GM18868 (cell line): ENCODE measurements around the gene ZFC3H1.
"Not testable (repeated sequence)": the region's sequence is repeated elsewhere in the genome, so short reads cannot be mapped to it uniquely, and the experiment has no call there.

Source experiments
- ATAC-seq: cut with Tn5 transposase; IDR thresholded peaks from one replicate; pipeline ENCODE4 v1.9.1; 2021; ENCODE audit warnings: mild to moderate bottlenecking, moderate library complexity; ENCODE audit not compliant: unreplicated experiment

Gene ZFC3H1

GRCh38 chr12:71582925-71583324 is 80.7 kb downstream of the ZFC3H1 start:
- no peak for ATAC-seq

- no peak for ATAC-seq
Measured at GRCh38 chr12:71581206-71581605, 82.4 kb downstream of the ZFC3H1 start.

- no peak for ATAC-seq
Measured at GRCh38 chr12:71578694-71579258, 84.9 kb downstream of the ZFC3H1 start.

- no peak for ATAC-seq
Measured at GRCh38 chr12:71576496-71576895, 87.2 kb downstream of the ZFC3H1 start.

- ATAC-seq: not testable (repeated sequence)
Measured at GRCh38 chr12:71569885-71570284, 93.8 kb downstream of the ZFC3H1 start.

- no peak for ATAC-seq
Measured at GRCh38 chr12:71567537-71567936, 96.1 kb downstream of the ZFC3H1 start.

- ATAC-seq: no peak
Measured at GRCh38 chr12:71566655-71567054, 97.0 kb downstream of the ZFC3H1 start.

- ATAC-seq: no peak
Measured at GRCh38 chr12:71565535-71565934, 98.1 kb downstream of the ZFC3H1 start.

- ATAC-seq: no peak
Measured at GRCh38 chr12:71562676-71563595, 100.7 kb downstream of the ZFC3H1 start.
